Measurements from ENCODE around the gene FBXL5.

Gene FBXL5

DNA sequence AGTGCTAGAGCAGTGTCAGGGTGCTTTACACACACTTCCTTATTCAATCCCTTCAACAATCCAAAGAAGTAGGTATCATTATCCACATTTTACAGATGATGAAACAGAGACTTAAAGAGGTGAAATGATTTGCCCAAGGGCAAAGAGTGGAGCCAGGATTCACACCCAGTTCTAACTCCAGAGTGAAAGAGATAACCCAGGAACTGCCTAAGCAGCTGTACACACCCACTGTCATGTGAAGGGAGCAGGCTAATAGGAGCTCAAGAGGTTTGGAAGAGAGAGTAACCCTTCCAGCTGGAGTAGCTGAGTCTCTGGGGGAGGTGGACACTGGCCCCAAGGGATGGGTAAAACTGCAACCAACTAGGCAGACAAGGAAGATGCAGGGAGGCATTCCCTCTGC is 92.5 kb downstream of the FBXL5 start:
- DNase-seq (ENCODE audit: low spot score in 2 of 2) (no peak), ATAC-seq (replicated peaks; ENCODE audit: extremely low read depth, poor library complexity, severe bottlenecking) (no peak)
- Mint-ChIP-seq H3K4me1 (no peaks in the 10 kb centered on the region), H3K9me3 (no peaks in the 10 kb centered on the region), H3K36me3 (ENCODE audit: insufficient read depth) (peaks cover 8% of the 10 kb centered on the region), H3K4me3 (no peak overlapping the region), H3K27me3 (no peaks in the 10 kb centered on the region), H3K27ac (ENCODE audit: low read depth) (no peak overlapping the region)

DNA sequence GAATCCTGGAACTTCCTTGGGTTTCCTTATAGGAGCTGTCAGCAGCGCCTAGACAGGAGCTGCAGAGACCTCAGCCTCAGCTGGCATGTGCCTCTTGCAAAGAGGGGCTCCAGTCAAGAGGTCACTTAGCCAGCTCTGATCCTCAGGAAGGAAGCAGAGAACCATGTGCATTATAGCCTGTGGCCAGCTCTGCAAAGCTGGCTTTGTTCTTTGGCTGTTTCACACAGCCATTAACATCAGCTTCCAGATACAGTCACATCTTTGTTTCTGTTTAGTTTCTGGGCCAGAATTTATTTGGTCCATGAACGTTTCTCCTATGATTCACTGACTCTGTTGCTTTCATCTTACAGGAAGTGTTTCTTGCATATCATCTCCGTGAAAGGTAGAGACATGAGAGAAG is 93.0 kb downstream of the FBXL5 start:
- no peaks in the 10 kb centered on the region for H3K27me3 Mint-ChIP-seq
- H3K4me1 Mint-ChIP-seq, result no peaks in the 10 kb centered on the region
- no peak overlapping the region for H3K4me3 Mint-ChIP-seq
- no peak overlapping the region for H3K27ac Mint-ChIP-seq (ENCODE audit: low read depth)
- no peaks in the 10 kb centered on the region for H3K9me3 Mint-ChIP-seq
- peaks cover 8% of the 10 kb centered on the region for H3K36me3 Mint-ChIP-seq (ENCODE audit: insufficient read depth)
- DNase-seq (ENCODE audit: low spot score in 2 of 2), result no peak
- no peak for ATAC-seq (replicated peaks; ENCODE audit: extremely low read depth, poor library complexity, severe bottlenecking)

DNA sequence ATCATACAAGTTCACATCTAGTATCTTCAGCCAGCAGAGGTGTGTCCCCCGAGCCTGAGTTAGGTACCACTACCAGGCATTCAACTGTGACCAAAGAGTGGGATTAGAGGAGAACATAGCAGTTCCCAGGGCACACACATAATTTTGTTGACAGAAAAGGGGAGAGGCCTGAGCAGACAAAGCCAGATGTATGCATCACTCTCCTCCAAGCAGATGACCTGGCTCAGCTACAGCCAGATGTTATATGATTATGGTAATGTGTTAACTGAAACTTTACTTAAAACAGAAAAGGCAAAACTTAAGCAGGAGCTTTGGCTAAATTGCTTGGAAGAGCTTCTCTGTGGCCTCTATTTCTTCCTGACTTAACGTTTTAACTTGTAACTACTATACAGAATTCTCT is 96.6 kb downstream of the FBXL5 start:
- H3K9me3 Mint-ChIP-seq, result no peaks in the 10 kb centered on the region
- ATAC-seq (replicated peaks; ENCODE audit: extremely low read depth, poor library complexity, severe bottlenecking) (no peak), DNase-seq (ENCODE audit: low spot score in 2 of 2) (no peak)
- H3K4me1 Mint-ChIP-seq, result no peaks in the 10 kb centered on the region
- no peak overlapping the region for H3K4me3 Mint-ChIP-seq
- H3K27ac Mint-ChIP-seq (ENCODE audit: low read depth), result no peak overlapping the region
- H3K36me3 Mint-ChIP-seq (ENCODE audit: insufficient read depth), result peaks cover 1% of the 10 kb centered on the region
- no peaks in the 10 kb centered on the region for H3K27me3 Mint-ChIP-seq

DNA sequence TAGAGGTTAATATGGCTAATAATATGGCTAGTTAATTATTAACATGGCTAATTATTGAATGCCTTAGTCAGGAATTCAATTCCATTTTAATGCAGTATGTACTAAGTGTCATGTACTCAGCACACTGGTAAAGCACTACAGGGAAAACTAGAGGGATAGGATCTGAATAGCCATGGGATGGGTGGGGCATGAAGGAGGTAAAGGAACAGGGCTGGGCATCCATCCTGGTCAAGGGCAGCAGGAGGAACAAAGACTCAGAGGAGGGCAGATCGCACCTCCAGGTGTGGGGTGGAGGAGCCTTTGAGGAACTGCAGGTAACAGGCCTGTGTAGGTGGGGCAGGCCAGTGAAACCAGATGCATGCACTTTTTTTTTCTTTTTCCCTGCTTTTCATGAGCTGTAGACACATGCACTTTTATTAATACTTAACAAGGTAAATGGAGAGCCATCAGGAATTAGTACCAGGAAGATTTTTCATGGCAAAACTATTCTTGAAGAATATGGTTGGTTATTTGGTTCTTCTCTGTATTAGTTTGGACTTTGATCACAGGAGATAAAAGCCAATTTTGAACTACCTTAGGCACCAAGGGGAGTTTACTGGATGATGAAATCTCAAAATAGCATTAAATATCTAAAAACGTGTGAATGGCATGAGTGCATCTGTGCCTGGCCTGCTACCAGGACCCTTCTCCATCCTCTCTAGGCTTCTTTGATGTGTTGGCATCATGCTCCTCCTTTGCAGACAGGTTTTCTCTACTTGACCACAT is 97.2 kb downstream of the FBXL5 start:
- no peak for DNase-seq (ENCODE audit: low spot score in 2 of 2)
- H3K27me3 Mint-ChIP-seq, result no peaks in the 10 kb centered on the region
- H3K9me3 Mint-ChIP-seq, result no peaks in the 10 kb centered on the region
- no peak for ATAC-seq (replicated peaks; ENCODE audit: extremely low read depth, poor library complexity, severe bottlenecking)
- no peak overlapping the region for H3K4me3 Mint-ChIP-seq
- no peak overlapping the region for H3K27ac Mint-ChIP-seq (ENCODE audit: low read depth)
- H3K36me3 Mint-ChIP-seq (ENCODE audit: insufficient read depth), result peaks cover 1% of the 10 kb centered on the region
- no peaks in the 10 kb centered on the region for H3K4me1 Mint-ChIP-seq

DNA sequence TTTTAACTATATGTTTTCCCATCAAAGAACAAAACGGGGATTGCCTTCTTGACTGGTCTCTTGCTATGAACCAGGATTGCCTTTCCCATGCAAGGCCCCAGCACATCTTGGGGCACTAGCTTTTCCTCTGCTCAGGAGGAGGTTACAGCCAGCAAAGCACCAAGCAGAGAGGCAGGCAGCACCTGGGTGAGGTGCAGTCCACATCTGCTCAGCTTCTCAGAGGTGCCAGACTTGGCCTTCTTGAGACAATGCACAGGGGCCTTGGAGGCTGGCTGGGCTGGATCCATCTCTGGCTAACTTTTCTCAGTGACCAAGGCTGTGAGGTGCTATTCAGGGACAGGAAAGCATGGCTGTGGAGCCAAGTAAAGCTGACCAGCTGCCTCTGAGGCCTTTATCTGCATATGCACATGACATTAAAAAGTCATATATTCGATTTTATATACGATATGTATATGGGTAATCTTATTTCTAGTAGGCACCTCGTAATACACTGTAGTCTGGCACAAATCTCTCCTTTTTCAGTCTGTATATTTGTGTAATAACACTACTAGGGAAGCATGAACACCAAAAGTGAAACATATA is 98.6 kb downstream of the FBXL5 start:
- Mint-ChIP-seq H3K4me3 (no peak overlapping the region), H3K36me3 (ENCODE audit: insufficient read depth) (peaks cover 1% of the 10 kb centered on the region), H3K9me3 (no peaks in the 10 kb centered on the region)

More for the DNA sequence above, 98.6 kb downstream of the FBXL5 start:
- no peak overlapping the region for H3K27ac Mint-ChIP-seq (ENCODE audit: low read depth)
- ATAC-seq (replicated peaks; ENCODE audit: extremely low read depth, poor library complexity, severe bottlenecking) (no peak), DNase-seq (ENCODE audit: low spot score in 2 of 2) (no peak)
- H3K4me1 Mint-ChIP-seq, result no peaks in the 10 kb centered on the region
- H3K27me3 Mint-ChIP-seq, result no peaks in the 10 kb centered on the region
